Right atrium auricular region (tissue), 2 donors: ENCODE measurements around the gene NTN3. TPM values are rescaled to one million over a fixed set of nuclear protein-coding genes. Genes with fewer than 3 reads are reported as not detected.
A peak's percentile ranks its signal among the peaks of the same experiment; 100 is the strongest.

ENCODE experiments used
- DNase-seq: peaks from one replicate; pipeline ENCODE4 v3.0.0-alpha.2; 2019; ENCODE audit warnings: low spot score
- H3K27ac ChIP-seq, 2 donors: fragments of 200-600 bp; sonication (generic); 1 replicate in 1 of 2; 2 replicates in 1 of 2; pipeline ENCODE4 v1.5.1; 2016 to 2019
- H3K27me3 ChIP-seq, 2 donors: fragments of 200-600 bp; sonication (generic); one replicate each; pipeline versions ENCODE4 v1.5.1 to v1.6.0; 2017 to 2019
- H3K36me3 ChIP-seq: fragments of 200-600 bp; sonication (generic); one replicate; pipeline ENCODE4 v1.5.1; 2016
- H3K4me1 ChIP-seq, 2 donors: fragments of 200-600 bp; sonication (generic); one replicate each; pipeline versions ENCODE4 v1.5.1 to v1.6.0; 2017 to 2019
- H3K4me3 ChIP-seq, 2 donors: fragments of 200-600 bp; sonication (generic); 1 replicate in 1 of 2; 2 replicates in 1 of 2; pipeline ENCODE4 v1.5.1; 2017 to 2019; ENCODE audit warnings: mild to moderate bottlenecking in 1 of 2, moderate library complexity in 1 of 2
- H3K9me3 ChIP-seq, 2 donors: fragments of 200-600 bp; sonication (generic); one replicate each; pipeline ENCODE4 v1.5.1; 2019
- CTCF ChIP-seq, 2 donors: fragments of 200-600 bp; sonication (generic); IDR thresholded peaks; one replicate each; pipeline ENCODE4 v1.5.1; 2019; ENCODE audit warnings: antibody characterized with exemption in 2 of 2
- total RNA-seq, 2 donors: library from RNA; depleted of rRNA; stranded (reverse); fragments of >200 nt; gene quantifications; one replicate each; pipeline ENCODE4 v1.1.0, GENCODE V29; 2016

Gene NTN3
- total RNA-seq, 2 donors from 2014 or later, result 0.22 to 0.51 TPM

GRCh38 chr16:2481676-2482075 is 10.6 kb downstream of the NTN3 start:
- Histone ChIP-seq H3K4me3 (no peak overlapping the region), H3K4me1 (peaks cover 0 to 31% of the 10 kb centered on the region in 2 donors), H3K36me3 (no peaks in the 10 kb centered on the region), H3K9me3 (no peaks in the 10 kb centered on the region), H3K27me3 (no peaks in the 10 kb centered on the region), H3K27ac (no peak overlapping the region)
- TF ChIP-seq CTCF (IDR thresholded peaks at IDR 0.05), result no peak
- no peak for DNase-seq

GRCh38 chr16:2482249-2482648 is 11.2 kb downstream of the NTN3 start:
- TF ChIP-seq CTCF (IDR thresholded peaks at IDR 0.05), result no peak

GRCh38 chr16:2482708-2483534 is 11.8 kb downstream of the NTN3 start:
- Histone ChIP-seq H3K4me3 (peak overlapping the region in 1 of 2 donors; percentile 8), H3K36me3 (no peaks in the 10 kb centered on the region), H3K27me3 (no peaks in the 10 kb centered on the region), H3K4me1 (peaks cover 0 to 36% of the 10 kb centered on the region in 2 donors), H3K9me3 (no peaks in the 10 kb centered on the region), H3K27ac (peak overlapping the region; percentile 77 to 81)
- peak; percentile 69 for DNase-seq
- TF ChIP-seq CTCF (IDR thresholded peaks at IDR 0.05), result no peak

More at GRCh38 chr16:2482249-2482648, 11.2 kb downstream of the NTN3 start:
- no peak overlapping the region for H3K4me3 ChIP-seq
- H3K27me3 ChIP-seq, result no peaks in the 10 kb centered on the region
- H3K27ac ChIP-seq, result peak overlapping the region; percentile 9 to 77
- H3K36me3 ChIP-seq, result no peaks in the 10 kb centered on the region
- no peak for DNase-seq
- H3K9me3 ChIP-seq, result no peaks in the 10 kb centered on the region
- H3K4me1 ChIP-seq, result peaks cover 0 to 36% of the 10 kb centered on the region in 2 donors

- Histone ChIP-seq H3K27ac (peak overlapping the region in 1 of 2 donors; percentile 77), H3K36me3 (no peaks in the 10 kb centered on the region), H3K4me3 (no peak overlapping the region), H3K9me3 (no peaks in the 10 kb centered on the region), H3K4me1 (peaks cover 0 to 36% of the 10 kb centered on the region in 2 donors), H3K27me3 (no peaks in the 10 kb centered on the region)
- TF ChIP-seq CTCF (IDR thresholded peaks at IDR 0.05), result no peak
- no peak for DNase-seq
Observed at GRCh38 chr16:2483939-2484897, 13.1 kb downstream of the NTN3 start.

GRCh38 chr16:2484898-2485508 is 13.9 kb downstream of the NTN3 start:
- Histone ChIP-seq H3K27ac (no peak overlapping the region), H3K9me3 (no peaks in the 10 kb centered on the region), H3K36me3 (no peaks in the 10 kb centered on the region), H3K4me3 (no peak overlapping the region), H3K4me1 (peaks cover 0 to 36% of the 10 kb centered on the region in 2 donors), H3K27me3 (no peaks in the 10 kb centered on the region)
- no peak for DNase-seq
- TF ChIP-seq CTCF (IDR thresholded peaks at IDR 0.05), result no peak
